ENCODE results near the gene CENPA.
"Not testable (repeated sequence)": the region's sequence is repeated elsewhere in the genome, so short reads cannot be mapped to it uniquely, and the experiment has no call there.

Gene CENPA

GRCh38 chr2:26785431-26786206 is at the start of gene CENPA:
TSS of gene CENPA (plus strand) at chr2:26786056. CDS start at chr2:26786197, 141 bp downstream.
- DNase-seq, result peak; percentile 98

GRCh38 chr2:26737221-26737620 is 48.6 kb upstream of the CENPA start:
- no peak for DNase-seq

GRCh38 chr2:26738481-26738880 is 47.4 kb upstream of the CENPA start:
- DNase-seq, result no peak

GRCh38 chr2:26739514-26739913 is 46.3 kb upstream of the CENPA start:
- DNase-seq, result no peak

GRCh38 chr2:26740346-26740745 is 45.5 kb upstream of the CENPA start:
- DNase-seq, result no peak

- DNase-seq, result no peak
Observed at GRCh38 chr2:26740890-26741302, 45.0 kb upstream of the CENPA start.

- no peak for DNase-seq
Observed at GRCh38 chr2:26742048-26742770, 43.6 kb upstream of the CENPA start.

- DNase-seq, result no peak
Observed at GRCh38 chr2:26743852-26744251, 42.0 kb upstream of the CENPA start.

- DNase-seq, result no peak
Observed at GRCh38 chr2:26744953-26745352, 40.9 kb upstream of the CENPA start.

- DNase-seq, result peak; percentile 69
Observed at GRCh38 chr2:26745609-26746327, 40.1 kb upstream of the CENPA start.

- DNase-seq, result no peak
Observed at GRCh38 chr2:26746934-26747333, 38.9 kb upstream of the CENPA start.

- not testable (repeated sequence) for DNase-seq
Observed at GRCh38 chr2:26749787-26750420, 36.0 kb upstream of the CENPA start.

GRCh38 chr2:26750467-26750866 is 35.4 kb upstream of the CENPA start:
- not testable (repeated sequence) for DNase-seq

GRCh38 chr2:26752656-26753055 is 33.2 kb upstream of the CENPA start:
- DNase-seq, result no peak

- no peak for DNase-seq
Observed at GRCh38 chr2:26754539-26754938, 31.3 kb upstream of the CENPA start.

GRCh38 chr2:26754972-26755670 is 30.7 kb upstream of the CENPA start:
- no peak for DNase-seq

GRCh38 chr2:26756337-26756736 is 29.5 kb upstream of the CENPA start:
- no peak for DNase-seq

- no peak for DNase-seq
Observed at GRCh38 chr2:26757873-26758789, 27.7 kb upstream of the CENPA start.

GRCh38 chr2:26758790-26759321 is 27.0 kb upstream of the CENPA start:
- DNase-seq, result no peak

- no peak for DNase-seq
Observed at GRCh38 chr2:26759845-26760244, 26.0 kb upstream of the CENPA start.

- DNase-seq, result not testable (repeated sequence)
Observed at GRCh38 chr2:26760991-26761390, 24.9 kb upstream of the CENPA start.
